Keratinocyte (primary cell): Measurements from ENCODE around the gene DYTN.

Experiments used
- CTCF ChIP-seq, 3 experiments: IDR thresholded peaks in 1 of 3; conservative IDR thresholded peaks in 1 of 3; optimal IDR thresholded peaks in 1 of 3; 2 replicates in 2 of 3; 3 replicates in 1 of 3; pipeline versions ENCODE3 to v1.5.1; 2011; ENCODE audit warnings: low read length in 3 of 3, mild to moderate bottlenecking in 3 of 3, moderate library complexity in 2 of 3, control low read depth in 1 of 3, inconsistent platforms in 1 of 3; ENCODE audit not compliant: insufficient read depth in 2 of 3; ENCODE audit errors: extremely low read depth in 1 of 3
- EZH2 ChIP-seq: IDR thresholded peaks from one replicate; pipeline ENCODE4 v1.6.1; 2012; ENCODE audit warnings: inconsistent platforms, mild to moderate bottlenecking, low read length, moderate library complexity

GRCh38 chr2:206619011-206619410 lies 99.2 kb downstream of the DYTN start:
- TF ChIP-seq CTCF (optimal IDR thresholded peaks at IDR 0.05 in 1 of 3, IDR thresholded peaks at IDR 0.05 in 1 of 3, conservative IDR thresholded peaks at IDR 0.05 in 1 of 3; ENCODE audit: extremely low read depth in 1 of 3, insufficient read depth in 2 of 3, low read length in 3 of 3), result no peak
- no peak for TF ChIP-seq EZH2
